LNCAP (cell line): ENCODE measurements around the gene GRIK4.

ENCODE experiments used
- CTCF ChIP-seq: fragments of 450-650 bp; IDR thresholded peaks from 2 replicates; pipeline ENCODE4 v1.5.1; 2017; ENCODE audit warnings: mild to moderate bottlenecking

Gene GRIK4

GRCh38 chr11:120681434-120682331, 170.1 kb downstream of the GRIK4 start:
- no peak for TF ChIP-seq CTCF

- TF ChIP-seq CTCF: no peak
Measured at GRCh38 chr11:120682332-120682649, 170.7 kb downstream of the GRIK4 start.

- TF ChIP-seq CTCF: no peak
Measured at GRCh38 chr11:120682866-120683265, 171.3 kb downstream of the GRIK4 start.

- TF ChIP-seq CTCF: no peak
Measured at GRCh38 chr11:120686516-120686915, 175.0 kb downstream of the GRIK4 start.

- no peak for TF ChIP-seq CTCF
Measured at GRCh38 chr11:120688163-120688562, 176.6 kb downstream of the GRIK4 start.

GRCh38 chr11:120689596-120690275, 178.2 kb downstream of the GRIK4 start:
- no peak for TF ChIP-seq CTCF

GRCh38 chr11:120690406-120690805, 178.9 kb downstream of the GRIK4 start:
- no peak for TF ChIP-seq CTCF
